Lower lobe of right lung (tissue), 2 donors: ENCODE data around the gene CFHR4. TPM values are rescaled to one million over a fixed set of nuclear protein-coding genes. Genes with fewer than 3 reads are reported as not detected.
"Not testable (repeated sequence)": the region's sequence is repeated elsewhere in the genome, so short reads cannot be mapped to it uniquely, and the experiment has no call there.

Experiments used
- ATAC-seq, 2 donors: fragments of 200-7000 bp; cut with Tn5 transposase; one replicate each; pipeline ENCODE4 v1.9.1; 2020 to 2022; ENCODE audit warnings: mild to moderate bottlenecking in 2 of 2, moderate library complexity in 2 of 2
- DNase-seq: peaks from one replicate; pipeline ENCODE4 v3.0.0-alpha.2; 2020
- H3K27ac ChIP-seq: fragments of 200-600 bp; one replicate; pipeline ENCODE4 v1.8.0; 2022
- H3K27me3 ChIP-seq: fragments of 200-600 bp; one replicate; pipeline ENCODE4 v1.8.0; 2022; ENCODE audit warnings: low read depth
- H3K36me3 ChIP-seq: fragments of 200-600 bp; one replicate; pipeline ENCODE4 v1.8.0; 2022; ENCODE audit warnings: mild to moderate bottlenecking
- H3K4me1 ChIP-seq: fragments of 200-600 bp; one replicate; pipeline ENCODE4 v1.8.0; 2022
- H3K4me3 ChIP-seq: fragments of 200-600 bp; one replicate; pipeline ENCODE4 v1.8.0; 2022; ENCODE audit warnings: mild to moderate bottlenecking
- H3K9me3 ChIP-seq: fragments of 200-600 bp; one replicate; pipeline ENCODE4 v1.8.0; 2022
- intact Hi-C: fragments of 100-400 bp; cut with DNase I; formaldehyde crosslinking; loops from one replicate; pipeline ENCODE4 v1.11.0; 2022
- total RNA-seq: library from RNA; stranded (reverse); fragmentation: NEBNext Ultra II Directional; extraction: Animal tissue kit (Norgen Biotek cat#: 25700); gene quantifications from one replicate; pipeline ENCODE4 v1.2.1, GENCODE V29; 2021
- TF ChIP-seq, protein P1 (sequence below): fragments of 200-600 bp; IDR thresholded peaks from one replicate; pipeline ENCODE4 v1.8.0; 2022; ENCODE audit warnings: antibody characterized with exemption, mild to moderate bottlenecking
- donor health status: DM: no; HTN: yes; CAD: no; lungs with severe emphysema.

The CFHR4 gene
- total RNA-seq, 1 donor from 2014 or later: not detected

DNA sequence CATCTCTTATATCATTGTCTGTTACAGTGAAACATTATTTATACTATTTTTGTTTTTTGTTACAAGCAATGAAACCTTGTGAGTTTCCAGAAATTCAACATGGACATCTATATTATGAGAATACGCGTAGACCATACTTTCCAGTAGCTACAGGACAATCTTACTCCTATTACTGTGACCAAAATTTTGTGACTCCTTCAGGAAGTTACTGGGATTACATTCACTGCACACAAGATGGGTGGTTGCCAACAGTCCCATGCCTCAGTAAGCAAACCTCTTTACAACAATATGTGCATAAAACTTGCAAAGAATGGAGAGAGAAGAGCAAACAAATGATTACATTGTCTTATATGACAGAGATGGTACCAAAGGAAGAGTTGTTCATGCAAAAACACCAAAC is 22.4 kb downstream of the CFHR4 start:
- DNase-seq: no peak
- TF ChIP-seq, protein P1, sequence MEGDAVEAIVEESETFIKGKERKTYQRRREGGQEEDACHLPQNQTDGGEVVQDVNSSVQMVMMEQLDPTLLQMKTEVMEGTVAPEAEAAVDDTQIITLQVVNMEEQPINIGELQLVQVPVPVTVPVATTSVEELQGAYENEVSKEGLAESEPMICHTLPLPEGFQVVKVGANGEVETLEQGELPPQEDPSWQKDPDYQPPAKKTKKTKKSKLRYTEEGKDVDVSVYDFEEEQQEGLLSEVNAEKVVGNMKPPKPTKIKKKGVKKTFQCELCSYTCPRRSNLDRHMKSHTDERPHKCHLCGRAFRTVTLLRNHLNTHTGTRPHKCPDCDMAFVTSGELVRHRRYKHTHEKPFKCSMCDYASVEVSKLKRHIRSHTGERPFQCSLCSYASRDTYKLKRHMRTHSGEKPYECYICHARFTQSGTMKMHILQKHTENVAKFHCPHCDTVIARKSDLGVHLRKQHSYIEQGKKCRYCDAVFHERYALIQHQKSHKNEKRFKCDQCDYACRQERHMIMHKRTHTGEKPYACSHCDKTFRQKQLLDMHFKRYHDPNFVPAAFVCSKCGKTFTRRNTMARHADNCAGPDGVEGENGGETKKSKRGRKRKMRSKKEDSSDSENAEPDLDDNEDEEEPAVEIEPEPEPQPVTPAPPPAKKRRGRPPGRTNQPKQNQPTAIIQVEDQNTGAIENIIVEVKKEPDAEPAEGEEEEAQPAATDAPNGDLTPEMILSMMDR: no peak
- Histone ChIP-seq H3K36me3 (no peaks in the 10 kb centered on the region), H3K4me1 (no peaks in the 10 kb centered on the region), H3K27me3 (no peaks in the 10 kb centered on the region), H3K4me3 (no peak overlapping the region), H3K9me3 (no peaks in the 10 kb centered on the region), H3K27ac (no peak overlapping the region)
- intact Hi-C loops: no loop called here
- ATAC-seq: no peak

DNA sequence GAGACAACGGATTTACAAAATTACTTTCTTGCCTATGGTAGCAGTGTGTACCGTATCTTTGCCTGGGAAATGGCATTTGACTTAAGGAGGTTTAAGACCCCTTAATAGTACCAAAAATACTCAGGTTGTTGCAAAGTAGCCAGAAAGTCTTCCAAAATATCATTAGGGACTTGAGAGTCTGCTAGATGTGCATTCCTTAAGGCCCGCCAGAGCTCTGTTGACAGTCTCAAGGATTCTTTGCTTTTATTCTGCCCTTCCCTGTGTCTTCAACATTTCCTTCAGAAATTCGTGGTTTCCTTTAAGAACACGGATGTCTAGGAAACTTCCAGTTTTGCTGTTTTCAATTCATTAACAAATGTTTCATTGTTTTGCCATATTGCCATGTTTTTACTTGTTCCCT is 24.4 kb downstream of the CFHR4 start:
- intact Hi-C loops, H3K36me3 ChIP-seq, H3K9me3 ChIP-seq, H3K4me1 ChIP-seq, H3K27me3 ChIP-seq, DNase-seq, ATAC-seq, H3K27ac ChIP-seq, H3K4me3 ChIP-seq: not testable (repeated sequence)

DNA sequence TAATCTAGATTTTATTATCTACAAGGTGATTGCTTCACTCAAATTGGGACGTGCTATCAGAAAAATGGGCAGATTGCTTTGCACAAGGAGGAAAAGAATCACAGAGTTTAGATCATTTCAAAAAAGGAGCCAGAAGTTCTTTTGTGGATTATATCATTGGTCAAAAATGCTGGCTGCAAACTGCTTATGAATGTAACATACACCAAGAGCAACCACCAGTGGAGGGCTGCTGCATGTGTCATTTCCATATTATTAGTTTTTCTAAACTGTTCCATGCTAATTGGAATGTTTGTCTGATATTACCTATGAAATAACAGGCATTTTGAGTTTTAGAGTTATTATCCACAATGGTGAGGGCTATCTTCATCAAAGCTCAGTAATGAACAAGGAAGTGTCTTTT is 39.0 kb downstream of the CFHR4 start:
- H3K27ac ChIP-seq, intact Hi-C loops, H3K36me3 ChIP-seq, ATAC-seq, H3K27me3 ChIP-seq, H3K4me1 ChIP-seq, H3K4me3 ChIP-seq, H3K9me3 ChIP-seq, DNase-seq: not testable (repeated sequence)

DNA sequence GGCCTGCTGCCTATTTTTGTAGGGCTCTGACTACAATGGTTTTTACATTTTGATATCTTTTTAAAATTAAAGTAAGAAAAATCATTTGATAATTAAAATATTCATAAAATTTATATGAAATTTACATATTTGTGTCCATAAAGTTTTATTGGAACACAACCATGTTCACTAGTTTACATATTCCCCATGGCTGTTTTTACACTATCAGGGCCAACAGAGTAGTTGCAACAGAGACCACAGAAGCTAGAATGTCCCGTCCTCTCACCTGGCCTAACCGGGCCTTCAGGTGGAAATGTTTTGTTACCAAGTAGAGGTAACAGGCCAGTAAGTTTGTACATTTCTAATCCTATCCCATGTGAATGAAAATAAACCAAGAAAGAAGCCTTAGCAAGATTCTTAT is 45.0 kb downstream of the CFHR4 start:
- intact Hi-C loops, H3K27ac ChIP-seq, H3K9me3 ChIP-seq, ATAC-seq, DNase-seq, H3K27me3 ChIP-seq, H3K36me3 ChIP-seq, H3K4me3 ChIP-seq, H3K4me1 ChIP-seq: not testable (repeated sequence)

DNA sequence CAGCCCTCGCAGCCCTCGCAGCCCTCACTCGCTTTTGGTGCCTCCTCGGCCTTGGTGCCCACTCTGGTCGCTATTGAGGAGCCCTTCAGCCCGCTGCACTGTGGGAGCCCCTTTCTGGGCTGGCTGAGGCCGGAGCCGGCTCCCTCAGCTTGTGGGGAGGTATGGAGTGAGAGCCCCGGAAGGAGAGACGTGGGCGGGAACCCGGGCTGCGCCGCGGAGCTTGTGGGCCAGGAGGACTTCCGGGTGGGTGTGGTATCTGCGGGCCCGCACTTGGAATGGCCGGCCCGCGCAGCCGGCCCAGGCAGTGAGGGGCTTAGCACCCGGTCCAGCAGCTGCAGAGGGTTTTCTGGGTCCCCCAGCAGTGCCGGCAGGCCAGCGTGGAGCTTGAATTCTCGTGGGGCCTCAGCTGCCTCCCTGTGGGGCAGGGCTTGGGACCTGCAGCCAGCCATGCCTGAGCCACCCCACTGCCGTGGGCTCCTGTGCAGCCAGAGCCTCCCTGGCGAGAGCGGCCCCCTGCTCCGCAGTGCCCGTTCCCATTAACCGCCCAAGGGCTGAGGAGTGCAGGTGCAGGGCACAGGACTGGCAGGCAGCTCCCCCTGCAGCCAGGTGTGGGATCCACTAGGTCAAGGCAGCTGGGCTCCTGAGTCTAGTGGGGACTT is 45.8 kb downstream of the CFHR4 start:
- Histone ChIP-seq H3K27me3 (no peaks in the 10 kb centered on the region), H3K4me1 (no peaks in the 10 kb centered on the region), H3K9me3 (no peaks in the 10 kb centered on the region), H3K27ac (no peak overlapping the region), H3K4me3 (no peak overlapping the region), H3K36me3 (no peaks in the 10 kb centered on the region)
- TF ChIP-seq, protein P1: no peak
- ATAC-seq (peak; percentile 18 to 27), DNase-seq (no peak)
- intact Hi-C loops: no loop called here

DNA sequence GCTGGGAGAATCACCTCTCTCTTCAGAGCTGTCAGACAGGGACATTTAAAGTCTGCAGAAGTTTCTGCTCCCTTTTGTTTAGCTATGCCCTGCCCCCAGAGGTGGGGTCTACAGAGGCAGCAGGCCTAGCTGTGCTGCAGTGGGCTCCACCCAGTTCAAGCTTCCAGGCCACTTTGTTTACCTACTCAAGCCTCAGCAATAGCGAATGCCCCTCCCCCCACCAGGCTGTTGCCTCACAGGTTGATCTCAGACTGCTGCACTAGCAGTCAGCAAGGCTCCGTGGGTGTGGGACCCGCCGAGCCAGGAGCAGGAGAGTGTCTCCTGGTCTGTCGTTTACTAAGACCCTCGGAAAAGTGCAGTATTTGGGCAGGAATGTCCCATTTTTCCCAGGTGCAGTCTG is 53.6 kb downstream of the CFHR4 start:
- H3K36me3 ChIP-seq, H3K27ac ChIP-seq, H3K4me3 ChIP-seq, H3K4me1 ChIP-seq, H3K9me3 ChIP-seq, ATAC-seq, H3K27me3 ChIP-seq, intact Hi-C loops: not testable (repeated sequence)
- peak; percentile 51 for DNase-seq

DNA sequence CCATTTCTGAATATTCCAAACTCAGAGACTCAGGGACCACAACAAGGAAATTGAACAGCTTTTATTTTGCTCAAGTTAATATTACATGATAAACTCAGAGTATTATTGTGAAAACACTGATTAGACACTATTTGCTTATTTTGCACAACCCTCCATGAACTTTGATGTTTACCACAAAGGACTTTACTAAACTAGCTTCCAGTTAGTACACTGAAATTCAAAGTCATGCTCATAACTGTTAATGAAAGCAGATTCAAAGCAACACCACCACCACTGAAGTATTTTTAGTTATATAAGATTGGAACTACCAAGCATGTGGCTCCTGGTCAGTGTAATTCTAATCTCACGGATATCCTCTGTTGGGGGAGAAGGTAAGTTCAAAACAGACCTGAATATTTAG is 55.7 kb downstream of the CFHR4 start, which contains the start of gene CFHR2:
TSS of gene CFHR2 (plus strand) at position 171 of the 400 bp plus-strand sequence. CDS start at position 314, 143 bp downstream.
- H3K27me3 ChIP-seq, ATAC-seq, H3K4me1 ChIP-seq, H3K9me3 ChIP-seq, H3K27ac ChIP-seq, DNase-seq, H3K36me3 ChIP-seq, intact Hi-C loops, H3K4me3 ChIP-seq: not testable (repeated sequence)

DNA sequence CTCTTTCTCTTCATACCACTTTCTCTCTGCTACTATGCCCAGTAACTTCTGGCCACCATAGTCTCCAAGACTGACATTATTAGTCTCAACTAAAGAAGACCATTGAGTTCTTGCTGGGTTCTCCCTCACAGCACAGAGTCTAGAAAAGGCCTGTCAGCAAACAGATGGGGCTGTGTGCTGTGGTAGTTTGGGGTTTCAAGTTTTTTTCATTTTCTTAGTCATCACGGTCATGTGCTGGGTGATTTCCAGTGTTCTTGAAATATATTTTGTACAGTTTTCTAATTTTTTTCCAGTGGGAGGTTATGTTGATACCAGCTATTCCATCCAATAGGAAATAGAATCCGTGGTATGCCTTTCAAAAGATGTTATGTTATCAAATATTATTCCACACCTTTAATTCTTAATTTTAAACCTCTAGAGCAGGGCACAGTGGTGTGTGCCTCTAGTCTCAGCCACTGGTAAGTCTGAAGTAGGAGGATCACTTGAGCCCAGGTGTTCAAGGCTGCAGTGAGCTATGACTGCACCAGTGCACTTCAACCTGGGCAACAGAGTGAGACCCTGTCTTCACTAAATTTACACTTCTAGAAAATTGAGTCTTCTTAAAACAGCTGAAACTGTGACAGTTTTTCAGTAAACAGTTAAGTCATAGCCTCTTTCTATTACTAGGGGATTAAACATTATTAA is 64.0 kb downstream of the CFHR4 start:
- DNase-seq (no peak), ATAC-seq (no peak)
- Histone ChIP-seq H3K27ac (no peak overlapping the region), H3K4me3 (no peak overlapping the region), H3K9me3 (no peaks in the 10 kb centered on the region), H3K27me3 (no peaks in the 10 kb centered on the region), H3K36me3 (no peaks in the 10 kb centered on the region), H3K4me1 (no peaks in the 10 kb centered on the region)
- intact Hi-C loops: no loop called here
- TF ChIP-seq, protein P1: no peak
